ENCODE measurements around the gene ZFAND2A. TPM values are rescaled to one million over a fixed set of nuclear protein-coding genes. Genes with fewer than 3 reads are reported as not detected.
"Not testable (repeated sequence)": the region's sequence is repeated elsewhere in the genome, so short reads cannot be mapped to it uniquely, and the experiment has no call there.

The ZFAND2A gene
- polyA plus RNA-seq, 2 of the 4 experiments (the other 2 are of a cell fraction): 44.1 to 88.6 TPM

- no peak for ATAC-seq
- 64% methylated on average over 19 of the region's 19 CpGs for WGBS (ENCODE audit: missing lambda C conversion rate)
- Histone ChIP-seq H3K9me3 (no peaks in the 10 kb centered on the region), H3K4me1 (no peaks in the 10 kb centered on the region), H3K4me2 (no peak overlapping the region), H3K4me3 (no peak overlapping the region), H3K27ac (no peak overlapping the region)
- TF ChIP-seq ELK1 (IDR thresholded peaks at IDR 0.05; ENCODE audit: low read depth, low read length) (no peak), HES2 (IDR thresholded peaks at IDR 0.05) (no peak), RFX5 (IDR thresholded peaks at IDR 0.05) (no peak), NR3C1 (IDR thresholded peaks at IDR 0.05) (no peak), FOSB (CRISPR knock-in tag; IDR thresholded peaks at IDR 0.05) (no peak), TFCP2L1 (CRISPR knock-in tag; IDR thresholded peaks at IDR 0.05) (no peak), BCL3 (IDR thresholded peaks at IDR 0.05) (no peak), RNF2 (IDR thresholded peaks at IDR 0.05; ENCODE audit: borderline replicate concordance, low read depth) (no peak), CTCF (IDR thresholded peaks at IDR 0.05) (no peak)
- CTCF ChIA-PET: interaction anchor here (0.6 to 2.5 kb wide), 8 partner anchors 10 to 228 kb away, joined by 3 to 11 read pairs (median 5); no protein-coding TSS in a partner anchor
- FAIRE-seq: no peak
- DNase-seq (ENCODE audit: low read depth in 1 of 2, low spot score in 1 of 2): no peak
- POLR2A ChIA-PET: no interaction called here
Observed at GRCh38 chr7:1204460-1205140, 44.6 kb upstream of the ZFAND2A start.

- DNase-seq (ENCODE audit: low read depth in 1 of 2, low spot score in 1 of 2); ATAC-seq; CTCF ChIA-PET; H3K4me1 ChIP-seq; H3K27ac ChIP-seq; H3K4me3 ChIP-seq; H3K4me2 ChIP-seq; FAIRE-seq; H3K9me3 ChIP-seq: not testable (repeated sequence)
- 75% methylated on average over 6 of the region's 6 CpGs for WGBS (ENCODE audit: missing lambda C conversion rate)
- POLR2A ChIA-PET: interaction anchor here (0.7 kb wide), 1 partner anchor 141 kb away, joined by 3 read pairs; no protein-coding TSS in a partner anchor
Observed at GRCh38 chr7:1202914-1203313, 42.9 kb upstream of the ZFAND2A start.

GRCh38 chr7:1201916-1202315 is 41.9 kb upstream of the ZFAND2A start:
- CTCF ChIA-PET: interaction anchor here (1.2 kb wide), 1 partner anchor 18 kb away, joined by 3 read pairs; no protein-coding TSS in a partner anchor

More at GRCh38 chr7:1201916-1202315, 41.9 kb upstream of the ZFAND2A start:
- no peaks in the 10 kb centered on the region for H3K4me1 ChIP-seq
- TF ChIP-seq MYC (IDR thresholded peaks at IDR 0.05; ENCODE audit: borderline replicate concordance, low read length) (no peak), FOSL2 (IDR thresholded peaks at IDR 0.05) (no peak), FOSL2 (CRISPR knock-in tag; IDR thresholded peaks at IDR 0.05) (no peak), HES2 (IDR thresholded peaks at IDR 0.05) (no peak), ZSCAN20 (CRISPR knock-in tag; IDR thresholded peaks at IDR 0.05) (no peak), TFCP2L1 (CRISPR knock-in tag; IDR thresholded peaks at IDR 0.05) (no peak), RCOR1 (IDR thresholded peaks at IDR 0.05; ENCODE audit: low read depth, low read length) (no peak), MAFK (IDR thresholded peaks at IDR 0.05; ENCODE audit: partially characterized antibody) (no peak), FOSB (CRISPR knock-in tag; IDR thresholded peaks at IDR 0.05) (no peak), NFE2L2 (conservative IDR thresholded peaks at IDR 0.05; ENCODE audit: low read length) (no peak), JUN (IDR thresholded peaks at IDR 0.05) (no peak), E2F6 (IDR thresholded peaks at IDR 0.05; ENCODE audit: borderline replicate concordance, low read depth) (no peak), CEBPB (IDR thresholded peaks at IDR 0.05) (no peak), RARB (CRISPR knock-in tag; IDR thresholded peaks at IDR 0.05) (no peak), RAD21 (conservative IDR thresholded peaks at IDR 0.05 in 1 of 2, IDR thresholded peaks at IDR 0.05 in 1 of 2) (no peak)
- no peak overlapping the region for H3K27ac ChIP-seq
- no peak for DNase-seq (ENCODE audit: low read depth in 1 of 2, low spot score in 1 of 2)
- POLR2A ChIA-PET: no interaction called here
- WGBS (ENCODE audit: missing lambda C conversion rate): 54% methylated on average over 15 of the region's 15 CpGs
- no peaks in the 10 kb centered on the region for H3K9me3 ChIP-seq
- H3K4me3 ChIP-seq: no peak overlapping the region
- no peak overlapping the region for H3K4me2 ChIP-seq
- peak; percentile 34 to 55; a peak in 4 of 6 replicates for ATAC-seq
- FAIRE-seq: no peak
